ENCODE measurements around the gene RAP1GAP.

The RAP1GAP gene

DNA sequence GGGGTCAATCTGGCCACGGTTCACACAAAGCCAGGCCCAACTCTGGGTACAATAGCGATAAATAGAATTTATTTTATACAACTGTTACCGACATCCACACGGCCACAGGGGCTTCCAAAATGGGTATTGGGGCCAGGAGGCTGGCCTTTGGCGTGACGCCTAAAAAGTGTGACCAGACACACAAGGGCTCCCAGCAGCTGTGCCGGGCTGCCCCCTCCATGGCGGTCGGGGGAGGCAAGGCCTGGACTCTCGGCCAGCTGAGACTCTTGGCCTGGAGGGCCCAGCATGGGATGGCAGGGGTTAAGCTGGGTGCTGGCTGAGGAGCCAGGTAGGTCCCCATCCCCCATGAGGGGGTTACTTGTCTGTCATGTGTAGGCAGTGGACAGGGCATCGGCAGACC, 73.0 kb downstream of the RAP1GAP start:
- no peak for DNase-seq

DNA sequence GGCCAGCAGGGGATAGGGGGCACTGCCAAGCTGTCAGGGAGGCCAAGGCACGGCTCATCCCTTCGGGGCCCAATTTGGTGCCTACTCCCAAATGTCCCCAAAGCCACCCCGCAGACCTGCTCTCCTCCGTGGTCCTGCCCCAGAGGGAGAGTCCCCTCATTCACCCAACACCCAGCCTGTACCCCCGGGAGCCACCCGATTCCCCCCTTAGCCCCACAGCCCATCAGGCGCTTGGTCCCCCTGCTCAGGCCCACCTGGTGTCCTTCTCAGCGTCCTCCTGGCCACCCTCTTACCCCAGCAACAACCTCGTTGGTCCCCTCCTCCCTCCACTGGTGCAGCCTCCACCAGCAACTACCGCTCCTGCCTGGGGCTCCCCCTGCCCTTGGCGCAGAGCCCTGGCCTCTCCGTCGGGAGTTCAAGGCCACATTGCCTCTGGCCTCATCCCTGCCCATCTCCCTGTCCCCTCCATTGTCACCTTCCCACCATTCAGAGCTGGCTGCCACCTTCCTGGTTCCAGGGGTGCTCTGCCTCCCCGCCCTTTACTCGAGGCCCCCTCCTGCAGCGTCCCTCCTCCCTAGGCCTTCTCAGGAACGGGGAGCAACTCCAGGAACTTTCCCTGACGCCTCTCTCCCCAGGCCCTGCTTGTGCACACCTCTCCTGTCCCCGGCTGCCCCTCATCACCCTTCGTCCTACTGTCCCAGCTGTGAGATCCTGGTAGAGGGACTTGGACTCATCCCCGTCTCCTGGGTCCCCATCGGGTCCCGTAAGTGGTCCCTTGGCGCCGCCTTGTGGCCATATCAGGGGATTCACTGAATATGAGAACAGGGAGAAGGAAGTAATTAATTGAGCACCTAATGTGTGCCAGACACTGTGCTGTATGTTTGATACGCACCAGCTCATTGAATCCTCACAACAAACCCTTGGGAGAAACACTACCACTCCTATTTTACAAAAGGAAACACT, 73.9 kb downstream of the RAP1GAP start:
- peak in 26 of 56 donors; percentile 3 to 74 (median 23) for DNase-seq

DNA sequence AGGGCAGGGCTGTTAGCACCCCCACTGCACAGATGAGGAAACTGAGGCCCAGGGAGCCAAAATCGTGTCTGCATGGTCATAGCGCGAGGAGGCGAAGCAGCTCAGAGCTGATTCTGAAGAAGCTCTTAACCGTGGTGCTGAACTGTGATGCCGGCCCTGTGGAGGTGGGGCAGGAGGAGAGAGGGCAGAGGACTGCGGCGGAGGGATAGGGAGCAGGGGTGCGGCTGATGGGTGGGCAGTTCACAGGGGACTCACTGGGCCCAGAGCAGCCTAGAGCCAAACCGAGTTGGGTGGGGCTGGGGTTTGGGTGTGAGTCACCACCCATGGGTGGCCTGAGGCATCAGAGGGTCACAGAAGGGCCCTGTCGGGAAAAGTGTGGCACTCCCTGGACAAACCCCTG, 74.7 kb downstream of the RAP1GAP start:
- no peak for DNase-seq

DNA sequence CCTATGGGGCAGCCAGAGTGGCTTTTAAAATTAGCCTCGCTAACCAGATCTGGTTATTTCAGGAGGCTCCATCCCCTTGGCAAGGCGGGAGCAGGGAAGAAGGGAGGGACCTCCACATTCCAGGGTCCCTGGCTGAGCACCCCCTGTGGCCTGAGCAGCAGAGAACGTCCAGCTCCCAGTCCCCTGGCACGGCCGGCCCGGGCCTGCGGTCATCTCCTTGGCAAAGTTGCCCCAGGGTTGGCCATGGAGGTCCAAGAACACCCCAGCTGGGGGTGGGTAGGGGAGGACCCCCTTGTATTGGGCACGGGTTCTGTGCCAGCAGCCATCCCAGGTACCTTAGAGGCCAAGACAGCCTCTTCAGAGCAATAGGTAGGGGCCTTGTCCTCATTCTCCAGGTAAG, 75.9 kb downstream of the RAP1GAP start:
- no peak for DNase-seq

DNA sequence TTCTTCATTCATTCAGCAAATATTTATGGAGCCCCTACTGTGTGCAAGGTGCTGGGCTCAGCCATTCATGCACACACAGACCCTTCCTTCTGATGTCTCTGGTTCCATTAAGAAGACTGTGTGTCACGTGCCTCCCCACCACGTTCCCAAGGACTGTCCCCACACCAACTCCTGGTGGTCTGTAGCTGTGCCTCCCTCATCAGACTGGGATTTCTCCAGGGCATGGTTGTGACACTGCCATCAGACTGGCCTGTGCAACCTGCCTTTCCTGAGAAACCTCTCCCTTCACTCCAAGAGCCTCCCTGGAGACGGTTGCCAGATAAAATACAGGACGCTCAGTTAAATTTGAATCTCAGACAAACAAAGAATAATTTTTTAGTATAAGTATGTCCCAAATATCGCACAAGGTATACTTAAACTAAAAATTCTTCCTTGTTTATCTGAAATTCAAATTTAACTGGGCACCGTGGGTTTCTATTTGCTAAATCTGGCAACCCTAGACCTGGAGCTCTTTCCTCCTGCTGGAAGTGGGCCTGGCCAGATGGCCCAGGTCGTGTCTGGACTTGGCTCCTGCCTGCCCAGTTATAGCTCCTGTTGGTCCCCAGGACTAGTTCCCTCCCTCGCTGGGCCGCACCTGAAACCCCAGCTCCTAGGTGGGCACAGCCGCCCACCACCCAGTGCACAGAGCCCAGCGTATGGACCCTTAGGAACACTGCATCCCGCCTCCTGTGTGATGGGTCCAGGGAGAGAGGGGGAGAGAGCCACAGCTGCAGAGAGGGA, 76.9 kb downstream of the RAP1GAP start:
- DNase-seq, result no peak

DNA sequence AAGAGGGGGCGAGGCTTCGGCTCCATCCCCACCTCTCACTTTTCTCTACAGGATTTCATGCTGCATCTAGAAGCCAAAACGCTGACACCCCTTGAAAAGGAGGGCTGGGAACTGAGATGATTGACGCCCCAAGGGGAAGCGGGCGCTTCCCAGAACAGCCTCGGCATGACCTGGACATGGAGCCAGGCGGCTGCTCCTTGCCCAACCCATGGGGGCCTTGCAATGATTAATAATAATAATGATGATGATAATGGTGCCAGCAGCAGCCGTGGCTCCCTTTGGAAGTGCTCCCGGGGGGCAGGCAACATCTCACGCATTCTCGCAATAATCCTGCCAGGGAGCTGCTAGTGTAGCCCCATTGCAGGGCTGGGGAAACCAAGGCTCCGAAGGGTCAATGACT, 78.2 kb downstream of the RAP1GAP start:
- DNase-seq, result no peak

DNA sequence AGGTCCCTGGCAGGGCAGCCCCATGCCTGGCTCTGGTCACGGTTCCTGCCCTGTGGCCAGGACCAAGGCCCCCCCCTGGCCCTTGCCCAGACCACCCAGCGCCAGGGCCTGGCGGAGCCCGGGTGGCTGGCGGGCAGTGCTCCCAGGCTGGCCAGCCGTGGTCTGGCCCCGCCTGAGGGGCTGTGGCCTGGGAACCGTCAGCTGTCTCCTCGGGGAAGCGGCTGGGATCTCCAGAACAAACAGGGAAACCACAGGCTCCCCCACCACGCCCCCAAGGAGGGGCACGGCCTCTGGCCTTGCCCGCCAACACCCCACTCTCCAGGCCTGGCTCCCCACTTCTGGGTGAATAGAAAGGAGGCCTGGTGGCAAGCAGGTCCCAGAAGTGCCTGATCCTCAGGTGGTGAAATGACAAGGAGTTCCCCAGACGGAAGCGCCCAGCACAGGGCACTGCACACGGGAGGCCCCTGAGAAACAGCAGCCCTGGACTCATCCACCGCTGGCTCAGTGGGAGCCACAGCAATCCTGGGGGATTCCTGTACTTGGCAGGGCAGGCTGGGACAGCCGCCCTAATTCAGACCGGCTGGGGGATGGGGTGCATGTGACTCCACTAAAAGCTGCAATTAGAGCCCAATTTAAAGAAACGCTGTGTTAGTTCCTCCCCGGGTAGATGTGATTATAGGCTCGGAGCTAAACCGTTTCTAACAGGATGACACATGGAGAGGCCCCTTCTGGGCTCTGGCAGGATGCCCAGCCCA, 78.9 kb downstream of the RAP1GAP start:
- peak in 11 of 56 donors; percentile 16 to 63 (median 31) for DNase-seq

DNA sequence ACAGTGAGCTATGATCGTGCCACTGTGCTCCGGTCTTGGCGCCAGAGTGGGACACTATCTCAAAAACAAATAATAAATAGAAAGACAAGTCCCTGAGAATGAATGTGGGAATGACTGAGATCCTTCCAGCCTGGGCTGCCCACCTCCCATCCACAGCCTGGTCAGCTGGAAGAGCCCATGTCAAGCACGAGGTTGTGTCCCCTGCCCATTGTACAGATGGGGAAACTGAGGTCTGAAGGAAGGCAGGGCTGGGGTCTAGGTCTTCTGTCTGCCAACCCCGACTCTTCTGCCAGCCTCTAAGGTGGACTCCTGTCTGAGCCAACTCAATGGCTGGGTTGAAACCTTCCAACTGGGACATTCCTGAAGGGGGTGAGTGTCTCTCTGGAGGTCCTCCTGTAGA, 79.5 kb downstream of the RAP1GAP start:
- DNase-seq, result no peak

DNA sequence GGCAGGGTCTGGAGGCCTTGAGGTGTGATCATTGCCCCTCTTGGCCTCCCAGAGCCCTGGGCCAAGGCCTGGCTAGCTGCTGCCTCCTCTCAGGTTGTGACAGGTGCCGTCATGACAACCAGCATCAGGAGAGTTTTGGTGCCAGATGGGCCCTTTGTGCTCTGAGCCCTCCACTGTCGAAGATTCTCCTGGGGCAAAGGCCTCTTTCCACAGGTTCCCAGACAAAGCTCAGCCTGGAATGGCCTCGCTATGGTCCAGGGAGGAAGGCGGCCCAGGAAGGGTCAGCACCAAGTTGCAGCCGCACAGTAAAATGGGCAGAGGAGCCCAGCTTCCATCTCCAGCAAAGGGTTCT, 81.6 kb downstream of the RAP1GAP start:
- DNase-seq, result no peak

DNA sequence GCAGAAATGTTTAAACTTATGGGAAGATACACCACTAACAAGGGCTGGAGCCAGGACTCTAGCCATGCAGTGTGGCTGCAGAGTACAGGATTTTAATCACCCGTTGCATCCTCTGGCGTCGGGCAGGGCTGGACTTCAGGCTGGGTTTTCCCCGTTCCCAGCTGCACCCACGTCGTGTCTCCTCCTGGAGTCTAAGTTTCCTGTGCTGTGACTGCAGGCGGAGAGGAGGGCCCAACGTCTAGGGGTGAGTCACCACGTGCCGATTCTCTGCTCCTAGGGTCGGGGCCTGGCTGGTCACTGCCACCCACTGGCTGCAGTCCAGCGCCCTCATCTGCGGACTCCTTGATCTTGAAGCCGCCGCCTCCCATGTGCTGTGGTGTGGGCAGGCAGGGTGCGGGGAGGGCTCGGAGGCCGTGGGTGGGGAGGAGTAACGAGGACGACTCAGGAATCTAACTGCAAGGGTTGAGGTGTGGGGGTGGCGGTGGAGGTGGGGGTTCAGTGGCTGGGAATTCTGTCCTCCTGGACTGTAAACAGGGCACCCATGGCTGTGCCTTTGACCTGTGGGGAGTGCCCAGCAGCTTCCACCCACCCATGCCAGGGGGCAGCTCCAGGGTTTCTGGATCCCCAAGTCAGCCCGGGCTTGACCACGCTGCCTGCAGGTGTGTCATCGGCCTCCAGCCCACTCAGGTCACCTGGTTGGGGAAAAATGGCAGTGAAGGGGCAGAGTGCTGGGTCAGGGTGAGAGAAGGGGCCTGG, 82.1 kb downstream of the RAP1GAP start:
- peak in 4 of 56 donors; percentile 32 to 58 (median 38) for DNase-seq

DNA sequence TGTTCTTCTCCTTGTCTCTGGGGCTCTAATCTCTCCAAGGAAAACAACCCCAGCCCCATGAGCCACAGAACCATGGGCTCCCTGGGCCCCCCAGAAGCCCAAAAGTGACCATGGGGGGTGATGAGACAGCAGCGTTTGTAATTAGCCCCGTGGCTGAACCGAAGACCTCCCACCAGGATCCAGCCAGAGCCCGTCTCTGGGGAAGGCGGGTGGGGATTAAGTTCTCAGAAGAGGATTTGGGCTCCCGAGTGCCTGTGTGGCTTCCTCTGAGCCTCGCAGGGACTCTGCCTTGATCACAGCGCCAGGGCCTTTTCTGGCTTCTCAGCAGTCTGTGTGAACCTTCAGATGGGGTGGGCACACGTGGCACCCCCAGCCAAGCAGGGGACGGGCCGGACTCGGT, 82.9 kb downstream of the RAP1GAP start:
- DNase-seq, result no peak

DNA sequence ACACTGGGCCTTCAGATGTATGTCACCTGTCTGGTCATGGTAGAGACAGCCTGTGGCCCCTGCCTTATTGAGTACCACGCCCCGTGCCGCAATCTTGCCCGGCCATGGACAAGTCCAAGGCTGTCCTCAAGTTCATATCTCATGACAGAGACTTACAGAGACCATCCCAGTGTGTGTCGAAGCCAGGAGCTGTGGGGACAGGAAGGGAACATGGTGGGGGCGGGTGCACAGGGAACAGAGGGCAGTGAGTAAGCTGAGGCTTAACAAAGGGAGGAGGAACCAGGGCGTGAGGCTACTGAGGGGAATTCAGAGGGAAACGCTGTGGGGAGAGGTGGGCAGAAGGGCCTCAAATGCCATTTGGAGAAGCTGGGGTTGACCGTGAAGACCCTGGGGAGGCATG, 84.1 kb downstream of the RAP1GAP start:
- DNase-seq, result no peak

DNA sequence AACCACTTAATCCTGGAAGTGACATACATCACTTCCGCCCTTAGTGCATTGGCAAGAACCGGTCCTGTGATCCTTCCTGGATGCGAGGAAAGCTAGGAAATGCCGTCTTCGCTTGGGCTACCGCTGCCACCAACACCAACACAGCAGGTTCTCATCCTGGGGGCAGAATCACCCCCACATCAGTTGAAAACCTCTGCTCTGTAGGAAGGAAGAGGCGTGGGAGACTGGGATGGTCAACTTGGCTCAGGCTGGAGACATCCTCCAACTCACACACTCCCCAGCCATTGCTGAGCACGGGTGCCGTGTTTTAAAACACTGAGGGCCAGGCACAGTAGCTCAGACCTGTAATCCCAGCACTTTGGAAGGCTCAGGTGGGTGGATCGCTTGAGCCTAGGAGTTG, 85.1 kb downstream of the RAP1GAP start:
- no peak for DNase-seq

DNA sequence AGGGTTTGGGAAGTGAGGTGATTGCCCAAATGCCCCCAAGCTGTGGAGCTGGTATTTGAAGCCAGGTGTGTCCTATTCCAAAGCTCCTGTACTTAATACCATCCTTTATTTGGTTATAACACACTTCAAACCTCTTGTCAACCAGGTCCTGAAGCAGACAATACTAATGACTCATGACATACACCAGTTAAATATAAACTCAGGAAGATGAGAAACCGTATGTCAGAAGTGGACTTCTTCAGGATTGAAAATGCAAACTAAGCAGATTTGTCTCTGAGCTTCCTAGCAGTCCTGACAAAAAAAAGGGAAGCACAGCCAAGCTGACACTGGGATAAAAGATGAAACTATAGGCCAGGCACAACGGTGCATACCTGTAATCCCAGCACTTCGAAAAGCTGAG, 89.4 kb downstream of the RAP1GAP start:
- no peak for DNase-seq

DNA sequence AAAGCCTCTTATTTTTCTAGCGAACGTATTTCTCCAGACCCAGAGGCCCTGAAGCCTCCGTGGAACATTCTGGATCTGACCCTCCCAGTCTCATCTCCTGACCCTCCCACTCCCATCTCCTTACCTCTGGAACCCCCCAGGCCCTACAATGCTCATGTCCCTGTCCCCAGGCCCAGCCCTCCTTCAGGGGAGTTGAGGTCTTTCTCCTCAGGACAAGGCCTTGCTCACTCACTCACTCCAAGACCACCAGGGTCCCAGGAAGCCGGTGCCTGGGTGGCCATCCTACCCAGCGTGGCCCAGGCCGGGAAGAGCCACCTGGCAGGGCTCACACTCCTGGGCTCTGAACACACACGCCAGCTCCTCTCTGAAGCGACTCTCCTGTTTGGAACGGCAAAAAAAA, 91.2 kb downstream of the RAP1GAP start:
- DNase-seq, result no peak

DNA sequence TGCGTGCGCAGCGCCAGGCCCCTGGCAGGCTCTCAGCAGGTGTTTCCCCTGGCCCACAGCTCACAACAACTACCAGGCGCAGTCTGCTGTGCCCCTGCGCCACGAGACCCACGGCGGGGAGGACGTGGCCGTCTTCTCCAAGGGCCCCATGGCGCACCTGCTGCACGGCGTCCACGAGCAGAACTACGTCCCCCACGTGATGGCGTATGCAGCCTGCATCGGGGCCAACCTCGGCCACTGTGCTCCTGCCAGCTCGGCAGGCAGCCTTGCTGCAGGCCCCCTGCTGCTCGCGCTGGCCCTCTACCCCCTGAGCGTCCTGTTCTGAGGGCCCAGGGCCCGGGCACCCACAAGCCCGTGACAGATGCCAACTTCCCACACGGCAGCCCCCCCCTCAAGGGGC, 91.8 kb downstream of the RAP1GAP start:
- no peak for DNase-seq

DNA sequence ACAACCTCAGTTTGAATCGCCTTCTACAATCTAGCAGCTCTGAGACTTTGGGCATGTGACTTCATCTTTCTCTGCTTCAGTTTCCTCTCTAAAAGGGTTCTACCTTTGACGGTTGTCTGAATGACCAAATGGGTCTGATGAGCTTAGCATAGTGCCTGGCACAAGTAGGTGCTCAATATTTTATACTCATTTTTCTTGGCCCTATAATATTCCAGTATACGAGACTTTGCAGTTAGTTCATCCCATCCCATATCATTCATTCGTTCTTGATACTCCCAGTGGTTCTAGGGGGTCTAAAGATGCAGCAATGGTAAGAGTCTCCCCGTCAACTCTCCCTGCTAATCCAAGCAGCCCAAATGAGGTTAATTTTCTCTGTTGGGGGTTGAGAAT, 92.4 kb downstream of the RAP1GAP start:
- DNase-seq, result no peak

DNA sequence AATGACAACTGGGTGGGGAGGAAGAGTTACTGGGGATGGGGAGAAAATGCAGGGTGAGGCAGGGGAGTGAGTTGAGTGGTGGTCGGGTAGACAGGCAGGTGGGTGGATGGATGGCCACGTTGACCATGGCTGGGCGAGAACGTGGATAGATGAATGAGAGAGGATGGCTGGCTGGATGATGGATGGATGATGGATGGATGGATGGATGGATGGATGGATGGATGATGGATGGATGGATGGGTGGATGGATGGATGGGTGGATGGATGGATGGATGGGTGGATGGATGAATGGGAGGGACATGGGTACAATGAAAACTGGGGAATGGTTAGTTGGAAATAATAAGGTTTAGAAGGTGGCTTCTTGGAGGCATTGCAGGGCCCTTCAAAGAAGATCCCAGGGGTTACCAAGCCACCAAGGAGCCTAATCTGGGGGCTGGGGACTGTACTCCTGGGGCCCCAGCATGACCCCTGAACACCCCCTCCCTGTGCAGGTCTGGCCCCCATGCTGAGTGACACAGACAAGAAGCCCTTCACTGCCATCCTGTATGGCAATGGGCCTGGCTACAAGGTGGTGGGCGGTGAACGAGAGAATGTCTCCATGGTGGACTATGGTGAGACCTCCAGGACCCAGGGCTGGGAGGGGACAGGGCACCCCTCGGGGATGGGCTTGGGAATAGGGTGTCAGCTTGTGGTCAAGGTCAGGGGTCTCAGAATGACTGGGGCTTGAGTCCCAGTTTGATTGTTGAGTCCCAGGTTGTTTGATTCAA, 92.9 kb downstream of the RAP1GAP start:
- DNase-seq, result no peak

DNA sequence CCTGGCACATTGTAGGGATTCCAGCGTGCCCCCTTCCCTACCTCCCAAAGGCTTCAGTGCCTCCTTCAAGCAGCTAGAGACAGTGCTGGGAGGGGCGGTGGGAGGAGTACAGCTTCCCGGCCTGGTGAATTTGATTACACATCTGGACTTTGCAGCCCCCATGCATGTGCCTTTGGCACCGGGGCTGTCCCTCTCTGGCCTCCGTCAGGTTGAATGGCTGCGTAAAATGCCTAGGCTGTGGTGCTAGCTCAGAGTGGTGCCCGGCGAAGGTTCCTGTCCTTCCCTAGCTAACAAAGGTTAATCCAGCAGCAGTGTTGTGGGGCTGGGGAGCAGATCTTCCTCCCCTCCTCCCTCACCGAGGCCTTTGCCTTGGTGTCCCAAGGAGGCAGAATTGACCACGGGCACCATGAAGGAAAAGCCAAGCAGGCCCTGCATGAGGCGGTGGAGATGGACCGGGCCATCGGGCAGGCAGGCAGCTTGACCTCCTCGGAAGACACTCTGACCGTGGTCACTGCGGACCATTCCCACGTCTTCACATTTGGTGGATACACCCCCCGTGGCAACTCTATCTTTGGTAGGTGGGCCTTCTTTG, 93.7 kb downstream of the RAP1GAP start:
- DNase-seq, result no peak

Data from amygdala (tissue), 56 donors.